K562 (cell line): ENCODE data around the gene PHLDB3.

Experiments
- ATF3 ChIP-seq, 2 experiments: fragments of 450-650 bp in 1 of 2; sonication (generic) in 1 of 2; formaldehyde crosslinking in 1 of 2; IDR thresholded peaks in 1 of 2; conservative IDR thresholded peaks in 1 of 2; 2 replicates each; pipeline versions ENCODE4 v1.6.1 to v1.8.1; 2016 to 2023; ENCODE audit warnings: mild to moderate bottlenecking in 2 of 2, moderate library complexity in 2 of 2, inconsistent platforms in 1 of 2, missing genetic modification reagents in 1 of 2
- CTCF ChIP-seq, 3 experiments: IDR thresholded peaks in 2 of 3; conservative IDR thresholded peaks in 1 of 3; 2 replicates each; pipeline ENCODE4 v1.5.1; 2011 to 2012; ENCODE audit warnings: low read length in 3 of 3, mild to moderate bottlenecking in 3 of 3, control low read depth in 2 of 3, improper control_type of control experiment in 1 of 3, inconsistent platforms in 1 of 3, low read depth in 1 of 3, mixed read lengths in 1 of 3, moderate library complexity in 1 of 3; ENCODE audit not compliant: insufficient read depth in 2 of 3
- ELF4 ChIP-seq: fragments of 450-650 bp; formaldehyde crosslinking; IDR thresholded peaks from 2 replicates; pipeline ENCODE4 v1.4.0; 2022; ENCODE audit warnings: missing genetic modification characterization
- MEF2A ChIP-seq: IDR thresholded peaks from 2 replicates; pipeline ENCODE4 v1.6.1; 2011; ENCODE audit warnings: low read depth, mild to moderate bottlenecking, low read length, moderate library complexity; ENCODE audit not compliant: control insufficient read depth
- NCOA1 ChIP-seq: fragments of 450-650 bp; IDR thresholded peaks from 2 replicates; pipeline ENCODE4 v1.6.1; 2016; ENCODE audit warnings: low read depth
- POLR2AphosphoS5 ChIP-seq: IDR thresholded peaks from 2 replicates; pipeline ENCODE4 v1.6.1; 2011; ENCODE audit warnings: mild to moderate bottlenecking, low read depth, low read length, moderate library complexity; ENCODE audit not compliant: control insufficient read depth, insufficient read depth
- RBM25 ChIP-seq: fragments of 200-400 bp; formaldehyde crosslinking; IDR thresholded peaks from 2 replicates; pipeline ENCODE4 v1.6.1; 2018; ENCODE audit warnings: low read length, low read depth, moderate library complexity; ENCODE audit not compliant: severe bottlenecking
- SRF ChIP-seq, 2 experiments: fragments of 250-450, 450-650 bp in 1 of 2; sonication (Bioruptor Pico) in 1 of 2; sonication (generic) in 1 of 2; formaldehyde crosslinking; IDR thresholded peaks; 2 replicates each; pipeline versions ENCODE4 v1.5.0 to v1.5.1; 2020 to 2022; ENCODE audit warnings: mild to moderate bottlenecking in 1 of 2, missing genetic modification reagents in 1 of 2
- ZNF507 ChIP-seq: conservative IDR thresholded peaks from 2 replicates; pipeline ENCODE4 v1.6.1; 2017; ENCODE audit warnings: missing genetic modification characterization, missing compliant biosample characterization

- TF ChIP-seq ATF3 (IDR thresholded peaks at IDR 0.05) (no peak), ATF3 (CRISPR knock-in tag; conservative IDR thresholded peaks at IDR 0.05) (no peak), RBM25 (no peak), POLR2AphosphoS5 (no peak), ELF4 (no peak), MEF2A (no peak), NCOA1 (no peak), ZNF507 (tag) (no peak), SRF (CRISPR knock-in tag; IDR thresholded peaks at IDR 0.05) (no peak), CTCF (IDR thresholded peaks at IDR 0.05 in 2 of 3, conservative IDR thresholded peaks at IDR 0.05 in 1 of 3; ENCODE audit: insufficient read depth in 2 of 3, low read depth in 1 of 3, low read length in 3 of 3) (no peak)
Observed at GRCh38 chr19:43544077-43544476, 39.5 kb upstream of the PHLDB3 start.
